Esophagus muscularis mucosa (tissue), 4 donors: ENCODE data around the gene LRFN3. TPM values are rescaled to one million over a fixed set of nuclear protein-coding genes. Genes with fewer than 3 reads are reported as not detected.

Source experiments
- DNase-seq: peaks from one replicate; pipeline ENCODE4 v3.0.0-alpha.2; 2017; ENCODE audit errors: extremely low spot score
- H3K27ac ChIP-seq, 4 donors: fragments of 200-600 bp; sonication (generic); replicated peaks in 1 of 4; 1 replicate in 3 of 4; 2 replicates in 1 of 4; pipeline ENCODE4 v1.5.1; 2016 to 2019; ENCODE audit warnings: mild to moderate bottlenecking in 1 of 4
- H3K27me3 ChIP-seq, 4 donors: fragments of 200-600 bp; sonication (generic); one replicate each; pipeline versions ENCODE4 v1.5.1 to v1.6.0; 2016 to 2019
- H3K36me3 ChIP-seq, 4 donors: fragments of 200-600 bp; sonication (generic); one replicate each; pipeline ENCODE4 v1.5.1; 2016 to 2019
- H3K4me1 ChIP-seq, 4 donors: fragments of 200-600 bp; sonication (generic); one replicate each; pipeline ENCODE4 v1.5.1; 2016 to 2019
- H3K4me3 ChIP-seq, 4 donors: fragments of 200-600 bp; sonication (generic); 1 replicate in 2 of 4; 2 replicates in 2 of 4; pipeline ENCODE4 v1.5.1; 2016 to 2019; ENCODE audit warnings: mild to moderate bottlenecking in 4 of 4, moderate library complexity in 1 of 4
- H3K9me3 ChIP-seq, 4 donors: fragments of 200-600 bp; sonication (generic); 1 replicate in 3 of 4; 2 replicates in 1 of 4; pipeline ENCODE4 v1.5.1; 2016 to 2019
- CTCF ChIP-seq, 3 experiments: fragments of 200-600 bp in 2 of 3; fragments of 450-650 bp in 1 of 3; sonication (generic) in 2 of 3; IDR thresholded peaks; one replicate each; pipeline ENCODE4 v1.5.1; 2017 to 2019; ENCODE audit warnings: antibody characterized with exemption in 3 of 3, mild to moderate bottlenecking in 2 of 3, moderate library complexity in 1 of 3
- EP300 ChIP-seq: sonication (generic); formaldehyde crosslinking; IDR thresholded peaks from one replicate; pipeline ENCODE4 v1.6.1; 2017; ENCODE audit warnings: antibody characterized with exemption
- POLR2A ChIP-seq: fragments of 450-650 bp; IDR thresholded peaks from one replicate; pipeline ENCODE4 v1.6.1; 2017; ENCODE audit warnings: antibody characterized with exemption, moderate library complexity, mild to moderate bottlenecking, low read depth
- POLR2AphosphoS5 ChIP-seq, 2 donors: sonication (generic); formaldehyde crosslinking; IDR thresholded peaks; one replicate each; pipeline ENCODE4 v1.6.1; 2017; ENCODE audit warnings: antibody characterized with exemption in 2 of 2
- WGBS: methylation state at CpG from one replicate; pipeline ENCODE4 v1.1.5; 2018; 5-methylcytosine and 5-hydroxymethylcytosine counted together
- intact Hi-C: fragments of 100-400 bp; cut with DNase I; formaldehyde crosslinking; loops from one replicate; pipeline ENCODE4 v1.15.1; 2023
- total RNA-seq, 4 donors: library from RNA; depleted of rRNA; stranded (reverse); fragments of >200 nt; gene quantifications; one replicate each; pipeline versions ENCODE4 v1.1.0 to v1.2.1, GENCODE V29; 2016

Gene LRFN3
- total RNA-seq, 4 donors from 2014 or later = 7.5 to 22.6 (median 15.3) TPM

GRCh38 chr19:35937345-35938281 lies 1.4 kb downstream of the LRFN3 start:
- Histone ChIP-seq H3K4me3 (peak overlapping the region; percentile 71 to 87 (median 81)), H3K4me1 (peaks cover 20 to 41% (median 38%) of the 10 kb centered on the region in 4 donors), H3K27me3 (no peaks in the 10 kb centered on the region), H3K36me3 (peaks cover 16 to 38% (median 25%) of the 10 kb centered on the region in 4 donors), H3K9me3 (no peaks in the 10 kb centered on the region), H3K27ac (peak overlapping the region; percentile 84 to 91 (median 90))
- WGBS = 65% methylated on average over 11 of the region's 14 CpGs
- intact Hi-C loops = no loop called here
- DNase-seq = no peak
- TF ChIP-seq POLR2AphosphoS5 (IDR thresholded peaks at IDR 0.05) (no peak), POLR2A (no peak), CTCF (IDR thresholded peaks at IDR 0.05) (no peak), EP300 (no peak)

- H3K4me3 ChIP-seq = peak overlapping the region; percentile 71 to 87 (median 81)
- H3K4me1 ChIP-seq = peaks cover 20 to 41% (median 38%) of the 10 kb centered on the region in 4 donors
- H3K27ac ChIP-seq = no peak overlapping the region
- intact Hi-C loops = no loop called here
- H3K36me3 ChIP-seq = peaks cover 16 to 45% (median 29%) of the 10 kb centered on the region in 4 donors
- WGBS = 80% methylated on average over 13 of the region's 13 CpGs
- no peak for DNase-seq
- no peaks in the 10 kb centered on the region for H3K9me3 ChIP-seq
- no peaks in the 10 kb centered on the region for H3K27me3 ChIP-seq
- no peak for TF ChIP-seq POLR2AphosphoS5 (IDR thresholded peaks at IDR 0.05)
- no peak for TF ChIP-seq CTCF (IDR thresholded peaks at IDR 0.05)
- TF ChIP-seq EP300 = no peak
- no peak for TF ChIP-seq POLR2A
These were observed 2.4 kb downstream of the LRFN3 start for GRCh38 chr19:35938282-35939224.

GRCh38 chr19:35939307-35940077 lies 3.3 kb downstream of the LRFN3 start:
- Histone ChIP-seq H3K9me3 (no peaks in the 10 kb centered on the region), H3K27ac (no peak overlapping the region), H3K27me3 (no peaks in the 10 kb centered on the region), H3K36me3 (peaks cover 18 to 52% (median 36%) of the 10 kb centered on the region in 4 donors), H3K4me1 (peaks cover 20 to 41% (median 38%) of the 10 kb centered on the region in 4 donors), H3K4me3 (no peak overlapping the region)
- 94% methylated on average over 48 of the region's 55 CpGs for WGBS
- DNase-seq = no peak
- intact Hi-C loops = no loop called here
- TF ChIP-seq EP300 (no peak), POLR2A (no peak), POLR2AphosphoS5 (IDR thresholded peaks at IDR 0.05) (no peak), CTCF (IDR thresholded peaks at IDR 0.05) (no peak)

GRCh38 chr19:35940078-35940775 lies 4.1 kb downstream of the LRFN3 start:
- Histone ChIP-seq H3K36me3 (peaks cover 21 to 59% (median 43%) of the 10 kb centered on the region in 4 donors), H3K27me3 (no peaks in the 10 kb centered on the region), H3K4me3 (no peak overlapping the region), H3K27ac (no peak overlapping the region), H3K9me3 (no peaks in the 10 kb centered on the region), H3K4me1 (peaks cover 18 to 37% (median 35%) of the 10 kb centered on the region in 4 donors)
- intact Hi-C loops = no loop called here
- TF ChIP-seq POLR2A = no peak
- no peak for TF ChIP-seq EP300
- TF ChIP-seq CTCF (IDR thresholded peaks at IDR 0.05) = no peak
- TF ChIP-seq POLR2AphosphoS5 (IDR thresholded peaks at IDR 0.05) = no peak
- 94% methylated on average over 14 of the region's 51 CpGs for WGBS
- no peak for DNase-seq
